Hepatocyte (in vitro differentiated cells): ENCODE data around the gene OLFM3. TPM values are rescaled to one million over a fixed set of nuclear protein-coding genes. Genes with fewer than 3 reads are reported as not detected.
A peak's percentile ranks its signal among the peaks of the same experiment; 100 is the strongest.

Experiments
- DNase-seq: peaks from one replicate; pipeline ENCODE4 v3.0.0-alpha.2; 2016; ENCODE audit warnings: low spot score
- H2AFZ ChIP-seq: fragments of 200-600 bp; sonication (generic); 2 replicates; pipeline ENCODE4 v1.6.0; 2016; ENCODE audit warnings: antibody characterized with exemption, mild to moderate bottlenecking
- H3K27ac ChIP-seq: fragments of 200-600 bp; sonication (generic); 2 replicates; pipeline ENCODE4 v1.5.1; 2016; ENCODE audit warnings: mild to moderate bottlenecking
- H3K27me3 ChIP-seq: fragments of 200-600 bp; sonication (generic); 2 replicates; pipeline ENCODE4 v1.6.1; 2016
- H3K36me3 ChIP-seq: fragments of 200-600 bp; sonication (generic); replicated peaks from 2 replicates; pipeline ENCODE4 v1.5.1; 2016; ENCODE audit warnings: low read depth; ENCODE audit not compliant: insufficient read depth
- H3K4me1 ChIP-seq: fragments of 200-600 bp; sonication (generic); 2 replicates; pipeline ENCODE4 v1.5.1; 2016; ENCODE audit warnings: mild to moderate bottlenecking, moderate library complexity; ENCODE audit not compliant: insufficient read depth
- H3K4me2 ChIP-seq: fragments of 200-600 bp; sonication (generic); 2 replicates; pipeline ENCODE4 v1.6.0; 2016
- H3K4me3 ChIP-seq: fragments of 200-600 bp; sonication (generic); 2 replicates; pipeline ENCODE4 v1.5.1; 2016; ENCODE audit warnings: mild to moderate bottlenecking
- H3K79me2 ChIP-seq: fragments of 200-600 bp; sonication (generic); 2 replicates; pipeline ENCODE4 v1.6.0; 2017; ENCODE audit warnings: mild to moderate bottlenecking
- H3K9me2 ChIP-seq: fragments of 200-600 bp; sonication (generic); replicated peaks from 2 replicates; pipeline ENCODE4 v1.6.0; 2017; ENCODE audit warnings: mild to moderate bottlenecking; ENCODE audit not compliant: insufficient read depth
- H3K9me3 ChIP-seq: fragments of 200-600 bp; sonication (generic); 2 replicates; pipeline ENCODE4 v1.5.1; 2016; ENCODE audit warnings: low read depth, mild to moderate bottlenecking
- H4K20me1 ChIP-seq: fragments of 200-600 bp; sonication (generic); 2 replicates; pipeline ENCODE4 v1.6.0; 2016; ENCODE audit warnings: mild to moderate bottlenecking; ENCODE audit not compliant: insufficient read depth, poor library complexity, severe bottlenecking
- CTCF ChIP-seq: fragments of 200-600 bp; sonication (generic); IDR thresholded peaks from 2 replicates; pipeline ENCODE4 v1.5.1; 2016; ENCODE audit warnings: antibody characterized with exemption, mild to moderate bottlenecking; ENCODE audit not compliant: poor library complexity
- EZH2 ChIP-seq: fragments of 200-600 bp; sonication (generic); IDR thresholded peaks from 2 replicates; pipeline ENCODE4 v1.6.1; 2016; ENCODE audit warnings: antibody characterized with exemption, mild to moderate bottlenecking, borderline replicate concordance
- EZH2phosphoT487 ChIP-seq: fragments of 200-600 bp; sonication (generic); IDR thresholded peaks from one replicate; pipeline ENCODE4 v1.6.1; 2018; ENCODE audit warnings: antibody characterized with exemption, mild to moderate bottlenecking, low read depth, moderate library complexity; ENCODE audit not compliant: unreplicated experiment, severe bottlenecking
- WGBS: methylation state at CpG from one replicate; pipeline ENCODE4 v1.1.6; 2016; ENCODE audit warnings: low lambda C conversion rate; ENCODE audit errors: missing lambda C conversion rate; 5-methylcytosine and 5-hydroxymethylcytosine counted together
- polyA plus RNA-seq: library from polyadenylated mRNA; unstranded; fragments of >200 nt; fragmentation: Nextera tagmentation; extraction: Ambion mirVana; gene quantifications from 2 replicates; pipeline ENCODE4 v1.2.1, GENCODE V29; 2016
- total RNA-seq: library from RNA; depleted of rRNA; stranded (reverse); fragments of >200 nt; gene quantifications from 2 replicates; pipeline ENCODE4 v1.2.3, GENCODE V29; 2014

The OLFM3 gene
- total and polyA plus RNA-seq, 2 experiments from 2014 or later = 2.7 to 6.2 TPM

DNA sequence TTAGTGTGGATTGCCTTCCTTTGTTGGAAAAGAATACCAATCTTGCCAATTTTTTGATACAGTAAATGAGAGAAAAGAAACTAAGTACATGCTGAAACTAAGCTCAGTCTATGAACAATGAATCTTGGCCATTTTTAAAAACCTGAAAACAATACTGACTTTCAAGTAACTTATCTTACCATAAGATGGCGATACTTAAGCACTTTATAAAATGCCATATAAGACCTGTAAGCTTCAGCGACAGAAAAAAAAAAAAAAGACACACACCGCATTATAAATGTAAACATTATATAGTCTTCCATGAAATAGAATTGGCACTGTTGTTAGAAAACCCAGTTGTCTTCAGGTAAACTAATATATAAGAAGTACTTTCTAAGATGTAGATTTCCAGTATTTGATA, 3.0 kb downstream of the OLFM3 start:
- Histone ChIP-seq H3K4me2 (no peak overlapping the region), H4K20me1 (no peaks in the 10 kb centered on the region), H2AFZ (no peak overlapping the region), H3K27me3 (peaks cover 15% of the 10 kb centered on the region), H3K4me3 (no peak overlapping the region), H3K9me2 (no peaks in the 10 kb centered on the region), H3K36me3 (no peaks in the 10 kb centered on the region), H3K79me2 (no peaks in the 10 kb centered on the region), H3K4me1 (no peaks in the 10 kb centered on the region), H3K9me3 (no peaks in the 10 kb centered on the region), H3K27ac (no peak overlapping the region)
- 49% methylated on average over 3 of the region's 3 CpGs for WGBS
- TF ChIP-seq CTCF = peak; percentile 31
- no peak for TF ChIP-seq EZH2
- DNase-seq = no peak

DNA sequence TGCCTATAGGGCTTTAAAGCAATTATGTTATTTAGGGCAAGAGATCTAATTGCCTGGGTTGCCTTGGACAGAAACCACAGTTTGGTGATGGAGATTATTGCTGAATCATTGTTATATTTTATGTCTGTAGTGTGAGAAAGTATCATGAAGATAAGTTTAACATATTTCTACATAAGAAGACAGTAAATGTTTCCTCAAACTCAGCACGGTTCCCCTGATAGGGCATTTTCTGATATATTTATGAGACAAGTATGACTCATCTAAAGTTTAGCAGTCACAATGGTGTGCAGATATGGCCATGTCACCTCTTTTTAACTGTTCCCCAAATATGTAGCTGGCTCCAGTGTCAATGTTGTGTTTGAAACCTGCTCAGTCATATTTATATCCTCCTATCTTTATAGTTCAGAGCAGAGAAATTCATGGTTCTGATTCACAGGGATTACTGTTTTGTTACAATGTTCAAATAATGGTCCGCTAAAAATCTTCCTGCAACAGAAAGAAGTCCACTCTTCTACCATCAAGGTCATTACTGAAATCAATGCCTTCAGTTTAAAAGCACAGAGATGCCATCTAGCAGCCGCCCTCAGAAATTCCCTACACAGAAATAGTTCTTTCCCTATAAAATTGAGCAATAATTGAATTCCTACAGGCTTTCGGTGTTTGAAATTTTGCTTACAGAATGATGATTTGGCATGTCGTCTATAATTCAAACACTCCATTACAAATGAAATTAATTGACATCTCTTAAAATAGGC, 3.7 kb downstream of the OLFM3 start:
- Histone ChIP-seq H4K20me1 (no peaks in the 10 kb centered on the region), H3K27ac (no peak overlapping the region), H3K27me3 (peaks cover 15% of the 10 kb centered on the region), H3K9me2 (no peaks in the 10 kb centered on the region), H3K9me3 (no peaks in the 10 kb centered on the region), H2AFZ (no peak overlapping the region), H3K4me1 (no peaks in the 10 kb centered on the region), H3K79me2 (no peaks in the 10 kb centered on the region), H3K4me2 (no peak overlapping the region), H3K4me3 (no peak overlapping the region), H3K36me3 (no peaks in the 10 kb centered on the region)
- 78% methylated on average over 5 of the region's 5 CpGs for WGBS
- no peak for TF ChIP-seq EZH2phosphoT487
- no peak for TF ChIP-seq CTCF
- no peak for TF ChIP-seq EZH2
- no peak for DNase-seq

- H3K27me3 ChIP-seq = no peaks in the 10 kb centered on the region
- no peaks in the 10 kb centered on the region for H3K9me2 ChIP-seq
- TF ChIP-seq CTCF = no peak
- no peak for TF ChIP-seq EZH2phosphoT487
- TF ChIP-seq EZH2 = no peak
- H3K36me3 ChIP-seq = no peaks in the 10 kb centered on the region
- DNase-seq = no peak
- no peaks in the 10 kb centered on the region for H3K79me2 ChIP-seq
- H3K9me3 ChIP-seq = no peaks in the 10 kb centered on the region
- no peaks in the 10 kb centered on the region for H3K4me1 ChIP-seq
- no peak overlapping the region for H3K4me3 ChIP-seq
- H2AFZ ChIP-seq = no peak overlapping the region
- H3K27ac ChIP-seq = no peak overlapping the region
- no peaks in the 10 kb centered on the region for H4K20me1 ChIP-seq
- no peak overlapping the region for H3K4me2 ChIP-seq
- WGBS = 65% methylated on average over 2 of the region's 2 CpGs
Measured at GRCh38 chr1:101980974-101981373, 15.8 kb downstream of the OLFM3 start.
